GM19351 (cell line): ENCODE results near the gene ERC2.

Experiments
- ATAC-seq: cut with Tn5 transposase; IDR thresholded peaks from one replicate; pipeline ENCODE4 v1.9.1; 2021; ENCODE audit warnings: mild to moderate bottlenecking, moderate library complexity; ENCODE audit not compliant: unreplicated experiment

ERC2 gene

GRCh38 chr3:56132762-56133161, 335.5 kb downstream of the ERC2 start:
- no peak for ATAC-seq

GRCh38 chr3:56131974-56132590, 336.2 kb downstream of the ERC2 start:
- ATAC-seq, result no peak

GRCh38 chr3:56130036-56130435, 338.2 kb downstream of the ERC2 start:
- ATAC-seq, result no peak

GRCh38 chr3:56126632-56127031, 341.6 kb downstream of the ERC2 start:
- ATAC-seq, result no peak

GRCh38 chr3:56125358-56126005, 342.8 kb downstream of the ERC2 start:
- ATAC-seq, result no peak

- ATAC-seq, result no peak
Measured at GRCh38 chr3:56124546-56124945, 343.7 kb downstream of the ERC2 start.

- no peak for ATAC-seq
Measured at GRCh38 chr3:56123487-56123886, 344.8 kb downstream of the ERC2 start.

- no peak for ATAC-seq
Measured at GRCh38 chr3:56122911-56123310, 345.4 kb downstream of the ERC2 start.

GRCh38 chr3:56121716-56122115, 346.6 kb downstream of the ERC2 start:
- ATAC-seq, result no peak

GRCh38 chr3:56119575-56120349, 348.5 kb downstream of the ERC2 start:
- no peak for ATAC-seq

- ATAC-seq, result no peak
Measured at GRCh38 chr3:56118968-56119367, 349.3 kb downstream of the ERC2 start.

GRCh38 chr3:56115698-56116097, 352.6 kb downstream of the ERC2 start:
- ATAC-seq, result no peak

GRCh38 chr3:56115199-56115598, 353.1 kb downstream of the ERC2 start:
- no peak for ATAC-seq

GRCh38 chr3:56113908-56114307, 354.4 kb downstream of the ERC2 start:
- no peak for ATAC-seq

- ATAC-seq, result no peak
Measured at GRCh38 chr3:56113231-56113630, 355.0 kb downstream of the ERC2 start.

GRCh38 chr3:56111606-56112304, 356.5 kb downstream of the ERC2 start:
- no peak for ATAC-seq

GRCh38 chr3:56110886-56111285, 357.4 kb downstream of the ERC2 start:
- no peak for ATAC-seq

- no peak for ATAC-seq
Measured at GRCh38 chr3:56107157-56107556, 361.1 kb downstream of the ERC2 start.

- ATAC-seq, result no peak
Measured at GRCh38 chr3:56102032-56102431, 366.2 kb downstream of the ERC2 start.

- no peak for ATAC-seq
Measured at GRCh38 chr3:56101576-56101975, 366.7 kb downstream of the ERC2 start.

- ATAC-seq, result no peak
Measured at GRCh38 chr3:56096999-56097398, 371.3 kb downstream of the ERC2 start.
